HepG2 (cell line): ENCODE data around the gene CCNB1. TPM values are rescaled to one million over a fixed set of nuclear protein-coding genes. Genes with fewer than 3 reads are reported as not detected.
A peak's percentile ranks its signal among the peaks of the same experiment; 100 is the strongest.

Experiments used
- ZBTB2 ChIP-seq: sonication (generic); formaldehyde crosslinking; IDR thresholded peaks from 2 replicates; pipeline ENCODE4 v1.8.0; 2022; ENCODE audit warnings: low read depth, missing genetic modification reagents
- ZFP91 ChIP-seq: sonication (generic); formaldehyde crosslinking; IDR thresholded peaks from 2 replicates; pipeline ENCODE4 v1.9.0; 2022; ENCODE audit warnings: missing genetic modification reagents, mild to moderate bottlenecking, borderline replicate concordance
- ZNF232 ChIP-seq: sonication (generic); formaldehyde crosslinking; IDR thresholded peaks from 2 replicates; pipeline ENCODE4 v1.4.0; 2020; ENCODE audit warnings: missing genetic modification reagents, borderline replicate concordance
- ZNF24 ChIP-seq: fragments of 450-650 bp; IDR thresholded peaks from 2 replicates; pipeline ENCODE4 v1.6.1; 2017; ENCODE audit warnings: antibody characterized with exemption, mild to moderate bottlenecking
- ZNF367 ChIP-seq: sonication (generic); formaldehyde crosslinking; IDR thresholded peaks from 2 replicates; pipeline ENCODE4 v1.4.0; 2020; ENCODE audit warnings: missing genetic modification reagents, borderline replicate concordance
- ZNF549 ChIP-seq: sonication (generic); formaldehyde crosslinking; IDR thresholded peaks from 2 replicates; pipeline ENCODE4 v1.5.0; 2020; ENCODE audit warnings: missing genetic modification reagents
- ZNF687 ChIP-seq: sonication (generic); formaldehyde crosslinking; IDR thresholded peaks from 2 replicates; pipeline ENCODE4 v1.5.1; 2020; ENCODE audit warnings: mild to moderate bottlenecking, missing genetic modification reagents, moderate library complexity
- ZNF770 ChIP-seq: sonication (generic); formaldehyde crosslinking; IDR thresholded peaks from 2 replicates; pipeline ENCODE4 v1.5.0; 2020; ENCODE audit warnings: mild to moderate bottlenecking, missing genetic modification reagents
- ZNF788 ChIP-seq: sonication (generic); formaldehyde crosslinking; IDR thresholded peaks from 2 replicates; pipeline ENCODE4 v1.5.0; 2020; ENCODE audit warnings: mild to moderate bottlenecking, missing genetic modification reagents, borderline replicate concordance
- polyA plus RNA-seq, 8 experiments: library from polyadenylated mRNA; depleted of rRNA in 3 of 8; stranded (reverse) in 7 of 8; unstranded in 1 of 8; fragments of >200 nt; fragmentation: Illumina TruSeq in 4 of 8; extraction: Trizol in 4 of 8; gene quantifications; 2 replicates each; pipeline versions ENCODE4 v1.2.1 to v1.2.3, GENCODE V29; 2011 to 2016; ENCODE audit warnings: low read depth in 4 of 8, missing spikeins in 1 of 8, mixed read lengths in 1 of 8; ENCODE audit not compliant: insufficient read depth in 1 of 8
- total RNA-seq, 5 experiments: library from RNA; depleted of rRNA; stranded (reverse); fragments of >200 nt; fragmentation: Illumina TruSeq; extraction: Trizol; gene quantifications; 2 replicates each; pipeline ENCODE4 v1.2.3, GENCODE V29; 2016; ENCODE audit warnings: low read depth in 1 of 5
- TF ChIP-seq, protein P1 (sequence below): fragments of 450-650 bp; IDR thresholded peaks from 2 replicates; pipeline ENCODE4 v1.6.1; 2017; ENCODE audit warnings: mild to moderate bottlenecking
- TF ChIP-seq, protein P2 (sequence below): sonication (generic); formaldehyde crosslinking; IDR thresholded peaks from 2 replicates; pipeline ENCODE4 v1.5.0; 2020; ENCODE audit warnings: missing genetic modification reagents

CCNB1 gene
- total and polyA plus RNA-seq, 2 of the 13 experiments (the other 11 are each of a cell fraction or from before 2014, with no cell fraction given): 82.3 to 316 TPM

- TF ChIP-seq ZBTB2 (CRISPR knock-in tag) (no peak), ZNF549 (0 out of 2 replicates have a peak, but pooled peaks have one; percentile 33), ZNF232 (CRISPR knock-in tag) (no peak; the same call in 1 of the 2 replicates), ZNF24 (no peak), ZFP91 (CRISPR knock-in tag) (peak; percentile 91; the same call in 1 of the 2 replicates), ZNF770 (CRISPR knock-in tag) (peak; percentile 49; the same call in 1 of the 2 replicates), ZNF788 (CRISPR knock-in tag) (peak; percentile 70; the same call in 1 of the 2 replicates), ZNF367 (CRISPR knock-in tag) (no peak), ZNF687 (CRISPR knock-in tag) (peak; percentile 95)
- TF ChIP-seq, protein P1, sequence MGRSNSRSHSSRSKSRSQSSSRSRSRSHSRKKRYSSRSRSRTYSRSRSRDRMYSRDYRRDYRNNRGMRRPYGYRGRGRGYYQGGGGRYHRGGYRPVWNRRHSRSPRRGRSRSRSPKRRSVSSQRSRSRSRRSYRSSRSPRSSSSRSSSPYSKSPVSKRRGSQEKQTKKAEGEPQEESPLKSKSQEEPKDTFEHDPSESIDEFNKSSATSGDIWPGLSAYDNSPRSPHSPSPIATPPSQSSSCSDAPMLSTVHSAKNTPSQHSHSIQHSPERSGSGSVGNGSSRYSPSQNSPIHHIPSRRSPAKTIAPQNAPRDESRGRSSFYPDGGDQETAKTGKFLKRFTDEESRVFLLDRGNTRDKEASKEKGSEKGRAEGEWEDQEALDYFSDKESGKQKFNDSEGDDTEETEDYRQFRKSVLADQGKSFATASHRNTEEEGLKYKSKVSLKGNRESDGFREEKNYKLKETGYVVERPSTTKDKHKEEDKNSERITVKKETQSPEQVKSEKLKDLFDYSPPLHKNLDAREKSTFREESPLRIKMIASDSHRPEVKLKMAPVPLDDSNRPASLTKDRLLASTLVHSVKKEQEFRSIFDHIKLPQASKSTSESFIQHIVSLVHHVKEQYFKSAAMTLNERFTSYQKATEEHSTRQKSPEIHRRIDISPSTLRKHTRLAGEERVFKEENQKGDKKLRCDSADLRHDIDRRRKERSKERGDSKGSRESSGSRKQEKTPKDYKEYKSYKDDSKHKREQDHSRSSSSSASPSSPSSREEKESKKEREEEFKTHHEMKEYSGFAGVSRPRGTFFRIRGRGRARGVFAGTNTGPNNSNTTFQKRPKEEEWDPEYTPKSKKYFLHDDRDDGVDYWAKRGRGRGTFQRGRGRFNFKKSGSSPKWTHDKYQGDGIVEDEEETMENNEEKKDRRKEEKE: no peak
- TF ChIP-seq, protein P2, sequence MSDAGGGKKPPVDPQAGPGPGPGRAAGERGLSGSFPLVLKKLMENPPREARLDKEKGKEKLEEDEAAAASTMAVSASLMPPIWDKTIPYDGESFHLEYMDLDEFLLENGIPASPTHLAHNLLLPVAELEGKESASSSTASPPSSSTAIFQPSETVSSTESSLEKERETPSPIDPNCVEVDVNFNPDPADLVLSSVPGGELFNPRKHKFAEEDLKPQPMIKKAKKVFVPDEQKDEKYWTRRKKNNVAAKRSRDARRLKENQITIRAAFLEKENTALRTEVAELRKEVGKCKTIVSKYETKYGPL (CRISPR knock-in tag): no peak
Measured at GRCh38 chr5:69217548-69218526, 50.9 kb downstream of the CCNB1 start (continued).
